Hepatocyte (in vitro differentiated cells): ENCODE results near the gene LINC01488. TPM values are rescaled to one million over a fixed set of nuclear protein-coding genes. Genes with fewer than 3 reads are reported as not detected.

Source experiments
- DNase-seq: peaks from one replicate; pipeline ENCODE4 v3.0.0-alpha.2; 2016; ENCODE audit warnings: low spot score
- H2AFZ ChIP-seq: fragments of 200-600 bp; sonication (generic); 2 replicates; pipeline ENCODE4 v1.6.0; 2016; ENCODE audit warnings: antibody characterized with exemption, mild to moderate bottlenecking
- H3K27ac ChIP-seq: fragments of 200-600 bp; sonication (generic); 2 replicates; pipeline ENCODE4 v1.5.1; 2016; ENCODE audit warnings: mild to moderate bottlenecking
- H3K27me3 ChIP-seq: fragments of 200-600 bp; sonication (generic); 2 replicates; pipeline ENCODE4 v1.6.1; 2016
- H3K36me3 ChIP-seq: fragments of 200-600 bp; sonication (generic); replicated peaks from 2 replicates; pipeline ENCODE4 v1.5.1; 2016; ENCODE audit warnings: low read depth; ENCODE audit not compliant: insufficient read depth
- H3K4me1 ChIP-seq: fragments of 200-600 bp; sonication (generic); 2 replicates; pipeline ENCODE4 v1.5.1; 2016; ENCODE audit warnings: mild to moderate bottlenecking, moderate library complexity; ENCODE audit not compliant: insufficient read depth
- H3K4me2 ChIP-seq: fragments of 200-600 bp; sonication (generic); 2 replicates; pipeline ENCODE4 v1.6.0; 2016
- H3K4me3 ChIP-seq: fragments of 200-600 bp; sonication (generic); 2 replicates; pipeline ENCODE4 v1.5.1; 2016; ENCODE audit warnings: mild to moderate bottlenecking
- H3K79me2 ChIP-seq: fragments of 200-600 bp; sonication (generic); 2 replicates; pipeline ENCODE4 v1.6.0; 2017; ENCODE audit warnings: mild to moderate bottlenecking
- H3K9me2 ChIP-seq: fragments of 200-600 bp; sonication (generic); replicated peaks from 2 replicates; pipeline ENCODE4 v1.6.0; 2017; ENCODE audit warnings: mild to moderate bottlenecking; ENCODE audit not compliant: insufficient read depth
- H3K9me3 ChIP-seq: fragments of 200-600 bp; sonication (generic); 2 replicates; pipeline ENCODE4 v1.5.1; 2016; ENCODE audit warnings: low read depth, mild to moderate bottlenecking
- H4K20me1 ChIP-seq: fragments of 200-600 bp; sonication (generic); 2 replicates; pipeline ENCODE4 v1.6.0; 2016; ENCODE audit warnings: mild to moderate bottlenecking; ENCODE audit not compliant: insufficient read depth, poor library complexity, severe bottlenecking
- EZH2 ChIP-seq: fragments of 200-600 bp; sonication (generic); IDR thresholded peaks from 2 replicates; pipeline ENCODE4 v1.6.1; 2016; ENCODE audit warnings: antibody characterized with exemption, mild to moderate bottlenecking, borderline replicate concordance
- EZH2phosphoT487 ChIP-seq: fragments of 200-600 bp; sonication (generic); IDR thresholded peaks from one replicate; pipeline ENCODE4 v1.6.1; 2018; ENCODE audit warnings: antibody characterized with exemption, mild to moderate bottlenecking, low read depth, moderate library complexity; ENCODE audit not compliant: unreplicated experiment, severe bottlenecking
- WGBS: methylation state at CpG from one replicate; pipeline ENCODE4 v1.1.6; 2016; ENCODE audit warnings: low lambda C conversion rate; ENCODE audit errors: missing lambda C conversion rate; 5-methylcytosine and 5-hydroxymethylcytosine counted together
- polyA plus RNA-seq: library from polyadenylated mRNA; unstranded; fragments of >200 nt; fragmentation: Nextera tagmentation; extraction: Ambion mirVana; gene quantifications from 2 replicates; pipeline ENCODE4 v1.2.1, GENCODE V29; 2016
- total RNA-seq: library from RNA; depleted of rRNA; stranded (reverse); fragments of >200 nt; gene quantifications from 2 replicates; pipeline ENCODE4 v1.2.3, GENCODE V29; 2014
- TF ChIP-seq, protein P1 (sequence below): fragments of 200-600 bp; sonication (generic); IDR thresholded peaks from 2 replicates; pipeline ENCODE4 v1.5.1; 2016; ENCODE audit warnings: antibody characterized with exemption, mild to moderate bottlenecking; ENCODE audit not compliant: poor library complexity

Gene LINC01488
- total and polyA plus RNA-seq, 2 experiments from 2014 or later, result 0.27 to 0.59 TPM

DNA sequence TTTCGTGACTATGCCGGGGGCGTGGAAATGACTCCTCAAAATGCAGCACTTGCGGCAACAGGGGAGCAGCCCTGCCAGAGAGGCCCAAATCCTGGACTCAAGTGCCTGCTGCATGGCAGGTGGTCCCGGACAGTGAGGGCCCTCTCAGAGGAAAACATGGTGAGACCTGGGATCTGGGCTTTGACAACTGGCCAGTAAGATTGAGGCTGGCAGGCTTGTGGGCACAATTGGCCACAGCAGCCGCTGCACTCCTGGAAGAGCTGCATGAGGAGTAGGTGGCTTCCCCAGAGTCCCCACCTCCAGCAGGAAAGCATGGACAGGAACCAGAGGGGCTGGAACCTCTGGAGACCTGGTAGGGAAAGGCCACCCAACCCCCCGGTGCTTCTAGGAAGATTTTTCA lies 13.4 kb downstream of the LINC01488 start:
- TF ChIP-seq EZH2 (no peak), EZH2phosphoT487 (no peak)
- TF ChIP-seq, protein P1, sequence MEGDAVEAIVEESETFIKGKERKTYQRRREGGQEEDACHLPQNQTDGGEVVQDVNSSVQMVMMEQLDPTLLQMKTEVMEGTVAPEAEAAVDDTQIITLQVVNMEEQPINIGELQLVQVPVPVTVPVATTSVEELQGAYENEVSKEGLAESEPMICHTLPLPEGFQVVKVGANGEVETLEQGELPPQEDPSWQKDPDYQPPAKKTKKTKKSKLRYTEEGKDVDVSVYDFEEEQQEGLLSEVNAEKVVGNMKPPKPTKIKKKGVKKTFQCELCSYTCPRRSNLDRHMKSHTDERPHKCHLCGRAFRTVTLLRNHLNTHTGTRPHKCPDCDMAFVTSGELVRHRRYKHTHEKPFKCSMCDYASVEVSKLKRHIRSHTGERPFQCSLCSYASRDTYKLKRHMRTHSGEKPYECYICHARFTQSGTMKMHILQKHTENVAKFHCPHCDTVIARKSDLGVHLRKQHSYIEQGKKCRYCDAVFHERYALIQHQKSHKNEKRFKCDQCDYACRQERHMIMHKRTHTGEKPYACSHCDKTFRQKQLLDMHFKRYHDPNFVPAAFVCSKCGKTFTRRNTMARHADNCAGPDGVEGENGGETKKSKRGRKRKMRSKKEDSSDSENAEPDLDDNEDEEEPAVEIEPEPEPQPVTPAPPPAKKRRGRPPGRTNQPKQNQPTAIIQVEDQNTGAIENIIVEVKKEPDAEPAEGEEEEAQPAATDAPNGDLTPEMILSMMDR, result no peak
- Histone ChIP-seq H3K36me3 (no peaks in the 10 kb centered on the region), H3K79me2 (no peaks in the 10 kb centered on the region), H3K4me1 (peaks cover 14% of the 10 kb centered on the region), H3K9me3 (no peaks in the 10 kb centered on the region), H3K4me2 (no peak overlapping the region), H3K27ac (no peak overlapping the region), H3K4me3 (no peak overlapping the region), H4K20me1 (no peaks in the 10 kb centered on the region), H2AFZ (no peak overlapping the region), H3K27me3 (no peaks in the 10 kb centered on the region), H3K9me2 (no peaks in the 10 kb centered on the region)
- no peak for DNase-seq
- WGBS, result 96% methylated on average over 7 of the region's 7 CpGs

DNA sequence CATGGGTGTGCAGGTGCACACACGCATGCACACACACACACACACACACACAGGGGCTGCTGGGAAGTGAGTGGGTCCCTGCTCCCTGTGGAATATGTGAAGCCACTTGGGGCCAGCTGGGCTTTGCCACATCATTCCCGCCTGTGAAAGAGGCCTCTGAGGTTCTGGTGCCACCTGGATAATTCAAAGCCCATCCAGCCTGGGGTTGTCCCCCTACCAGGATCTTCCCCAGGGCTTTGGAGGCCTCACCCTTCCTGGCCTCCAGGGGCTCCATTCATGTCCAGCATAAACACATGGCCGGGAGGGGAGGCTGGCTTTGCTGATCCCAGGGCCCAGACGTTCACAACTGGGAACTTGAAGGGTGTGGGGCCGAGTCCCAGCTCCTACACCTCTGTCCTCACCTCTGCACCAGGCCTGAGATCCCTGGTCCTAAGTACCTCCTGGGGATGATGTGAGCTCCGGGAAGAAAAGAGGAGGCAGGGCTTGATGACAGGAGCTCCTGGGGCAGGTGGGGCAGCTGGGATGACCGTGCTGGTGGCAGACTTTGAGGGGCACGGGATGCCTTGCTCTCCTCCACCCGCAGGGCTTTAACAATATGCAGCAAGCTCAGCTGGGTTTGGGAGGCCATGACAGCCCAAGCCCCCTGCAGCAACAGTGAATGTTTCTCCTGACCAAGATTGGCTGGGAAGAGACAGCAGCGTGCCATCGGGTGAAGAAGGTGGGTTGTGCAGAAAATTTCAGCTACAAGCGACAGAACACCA lies 14.2 kb downstream of the LINC01488 start:
- H3K36me3 ChIP-seq, result no peaks in the 10 kb centered on the region
- H3K9me2 ChIP-seq, result no peaks in the 10 kb centered on the region
- no peaks in the 10 kb centered on the region for H3K27me3 ChIP-seq
- H2AFZ ChIP-seq, result no peak overlapping the region
- H3K4me2 ChIP-seq, result no peak overlapping the region
- TF ChIP-seq EZH2phosphoT487 (no peak), EZH2 (no peak)
- TF ChIP-seq, protein P1, result no peak
- H3K27ac ChIP-seq, result no peak overlapping the region
- no peak for DNase-seq
- H3K79me2 ChIP-seq, result no peaks in the 10 kb centered on the region
- peaks cover 14% of the 10 kb centered on the region for H3K4me1 ChIP-seq
- WGBS, result 92% methylated on average over 12 of the region's 12 CpGs
- no peak overlapping the region for H3K4me3 ChIP-seq
- H3K9me3 ChIP-seq, result no peaks in the 10 kb centered on the region
- H4K20me1 ChIP-seq, result no peaks in the 10 kb centered on the region

DNA sequence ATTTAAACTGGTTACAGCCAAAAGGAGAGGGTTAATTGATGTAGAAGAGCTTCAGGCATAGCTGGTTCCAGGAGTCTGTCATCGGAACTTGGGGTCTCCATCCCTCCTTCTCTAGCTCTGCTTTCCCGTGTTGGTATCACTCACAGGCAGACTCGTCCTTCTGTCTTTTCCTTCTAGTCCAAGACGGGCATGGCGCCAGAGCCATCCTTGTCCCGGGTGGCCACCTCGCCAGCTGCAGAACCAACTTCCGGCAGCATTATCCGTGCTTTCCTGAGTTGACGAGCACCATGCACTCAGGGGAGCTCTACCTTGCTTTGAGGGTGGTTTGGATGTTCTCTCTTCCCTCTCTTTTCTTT lies 14.7 kb downstream of the LINC01488 start:
- peaks cover 14% of the 10 kb centered on the region for H3K4me1 ChIP-seq
- H3K79me2 ChIP-seq, result no peaks in the 10 kb centered on the region

More for the DNA sequence above, 14.7 kb downstream of the LINC01488 start:
- 95% methylated on average over 10 of the region's 10 CpGs for WGBS
- Histone ChIP-seq H4K20me1 (no peaks in the 10 kb centered on the region), H3K27me3 (no peaks in the 10 kb centered on the region), H3K27ac (no peak overlapping the region), H3K9me3 (no peaks in the 10 kb centered on the region), H3K9me2 (no peaks in the 10 kb centered on the region), H2AFZ (no peak overlapping the region), H3K36me3 (no peaks in the 10 kb centered on the region), H3K4me2 (no peak overlapping the region), H3K4me3 (no peak overlapping the region)
- DNase-seq, result no peak
- TF ChIP-seq EZH2, result no peak
- TF ChIP-seq EZH2phosphoT487, result no peak
- TF ChIP-seq, protein P1, result no peak
